ENCODE results near the gene MYO9A. TPM values are rescaled to one million over a fixed set of nuclear protein-coding genes. Genes with fewer than 3 reads are reported as not detected.

MYO9A gene
- total and polyA plus RNA-seq, 10 of the 15 experiments (the other 5 are each of a cell fraction or from before 2014, with no cell fraction given), result 3.3 to 25.3 (median 12.2) TPM

- 0 out of 2 replicates have a peak, but pooled peaks have one; percentile 41 for TF ChIP-seq REST (IDR thresholded peaks at IDR 0.05; ENCODE audit: low read depth, low read length)
- peak; percentile 84; the same call in 2 of the 3 replicates for TF ChIP-seq POU2F2 (IDR thresholded peaks at IDR 0.05; ENCODE audit: borderline replicate concordance, low read depth, low read length)
- TF ChIP-seq RELB (IDR thresholded peaks at IDR 0.05; ENCODE audit: low read depth), result peak; percentile 90
- peak; percentile 93 for TF ChIP-seq ATF2 (IDR thresholded peaks at IDR 0.05; ENCODE audit: low read length)
- TF ChIP-seq SP1 (IDR thresholded peaks at IDR 0.05; ENCODE audit: low read depth, low read length), result peak; percentile 83
- peak; percentile 42; the same call in 1 of the 2 replicates for TF ChIP-seq BACH1 (IDR thresholded peaks at IDR 0.05; ENCODE audit: borderline replicate concordance)
- TF ChIP-seq TARDBP (IDR thresholded peaks at IDR 0.05; ENCODE audit: borderline replicate concordance), result peak; percentile 48; the same call in 1 of the 2 replicates
- TF ChIP-seq ZBTB4 (CRISPR knock-in tag; IDR thresholded peaks at IDR 0.05), result no peak
- no peak for TF ChIP-seq SIN3A (IDR thresholded peaks at IDR 0.05; ENCODE audit: low read depth, low read length)
- no peak for TF ChIP-seq FOXK2 (IDR thresholded peaks at IDR 0.05)
- no peak for TF ChIP-seq ZBTB33 (IDR thresholded peaks at IDR 0.05)
- peak; percentile 84 for TF ChIP-seq MTA2 (IDR thresholded peaks at IDR 0.05; ENCODE audit: low read depth)
- no peak for TF ChIP-seq ESRRA (IDR thresholded peaks at IDR 0.05; ENCODE audit: low read length)
- TF ChIP-seq WRNIP1 (IDR thresholded peaks at IDR 0.05; ENCODE audit: borderline replicate concordance, low read depth, low read length), result no peak
- TF ChIP-seq ZSCAN29 (IDR thresholded peaks at IDR 0.05), result no peak
- TF ChIP-seq CHD4 (IDR thresholded peaks at IDR 0.05), result no peak
- peak; percentile 38; the same call in 1 of the 2 replicates for TF ChIP-seq BMI1 (IDR thresholded peaks at IDR 0.05; ENCODE audit: borderline replicate concordance)
- TF ChIP-seq TAF1 (IDR thresholded peaks at IDR 0.05; ENCODE audit: borderline replicate concordance, low read depth, low read length), result peak; percentile 70; the same call in 1 of the 2 replicates
Observed at GRCh38 chr15:72141171-72142084, 23.5 kb upstream of the MYO9A start (continued).

Measured in GM12878 (cell line).